Left cardiac atrium (tissue), 4 donors: ENCODE data around the gene DHRS11. TPM values are rescaled to one million over a fixed set of nuclear protein-coding genes. Genes with fewer than 3 reads are reported as not detected.

Experiments used
- ATAC-seq, 2 donors: fragments of 200-7000 bp; cut with Tn5 transposase; one replicate each; pipeline ENCODE4 v1.9.1; 2020; ENCODE audit warnings: mild to moderate bottlenecking in 2 of 2, moderate library complexity in 2 of 2
- DNase-seq: peaks from one replicate; pipeline ENCODE4 v3.0.0-alpha.2; 2020
- intact Hi-C, 2 donors: fragments of 100-400 bp; cut with DNase I; formaldehyde crosslinking; loops; one replicate each; pipeline versions ENCODE4 v1.14.1 to v1.15.1; 2022 to 2023
- long read RNA-seq: library from polyadenylated mRNA; unstranded; transcript quantifications from one replicate; pipeline ENCODE4 v2.0.0, GENCODE V29; 2021
- total RNA-seq, 2 donors: library from RNA; stranded (reverse); fragmentation: NEBNext Ultra II Directional; extraction: Animal tissue kit (Norgen Biotek cat#: 25700); gene quantifications; one replicate each; pipeline ENCODE4 v1.2.1, GENCODE V29; 2021
- donor health status: DM: no; HTN: yes; CAD: no.
- donor health status: DM: no; HTN: yes; CAD: no; lungs with severe emphysema.
- donor health status: DM: yes; HTN: yes; CAD: no.
- donor health status: Dilated cardiomyopathy.

The DHRS11 gene, protein sequence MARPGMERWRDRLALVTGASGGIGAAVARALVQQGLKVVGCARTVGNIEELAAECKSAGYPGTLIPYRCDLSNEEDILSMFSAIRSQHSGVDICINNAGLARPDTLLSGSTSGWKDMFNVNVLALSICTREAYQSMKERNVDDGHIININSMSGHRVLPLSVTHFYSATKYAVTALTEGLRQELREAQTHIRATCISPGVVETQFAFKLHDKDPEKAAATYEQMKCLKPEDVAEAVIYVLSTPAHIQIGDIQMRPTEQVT
- 10 to 100 TPM; 14.8 to 22.2 TPM for total RNA-seq
- long read RNA-seq, full-length matches to known transcripts, result 4 of 5 reads
- long read RNA-seq, partial matches to known transcripts, result 1 of 5 reads
- long read RNA-seq, other reads (novel, unspliced or antisense), result 0 of 5 reads

GRCh38 chr17:36591434-36592315 is at the start of gene DHRS11:
DHRS11 (plus strand) TSS chr17:36591879; CDS start chr17:36592010, 131 bp downstream.
- DNase-seq (peak; percentile 90), ATAC-seq (peak; percentile 95 to 96)
- intact Hi-C loops, result loop anchor here in 1 of 2 donors (5.0 kb wide), 1 partner anchor 54 kb away; no protein-coding TSS in a partner anchor

- no peak for DNase-seq
- no peak for ATAC-seq
- intact Hi-C loops, result no loop called here
These were observed 48.9 kb upstream of the DHRS11 start for GRCh38 chr17:36542755-36543154.

DNA sequence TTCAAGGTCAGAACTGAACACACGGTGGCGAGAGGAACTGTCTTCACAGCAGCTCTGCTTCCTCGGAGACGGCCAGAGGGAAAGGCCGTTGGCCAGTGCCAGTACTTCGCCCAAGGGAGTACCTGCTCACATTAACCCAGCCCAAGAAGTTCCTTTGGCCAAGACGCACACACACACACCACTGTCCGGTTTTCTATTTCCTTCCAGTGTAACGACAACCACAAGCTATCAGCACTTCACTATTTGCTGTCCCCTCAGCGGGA is 47.7 kb upstream of the DHRS11 start:
- DNase-seq (peak; percentile 41), ATAC-seq (peak; percentile 6 to 7)
- intact Hi-C loops, result no loop called here

GRCh38 chr17:36544307-36545076 is 47.2 kb upstream of the DHRS11 start, which contains the start of gene GGNBP2:
GGNBP2 (plus strand) TSS chr17:36544919; CDS start chr17:36545725, 806 bp downstream.
- ATAC-seq (peak; percentile 91 to 94), DNase-seq (peak; percentile 97)
- intact Hi-C loops, result no loop called here

DNA sequence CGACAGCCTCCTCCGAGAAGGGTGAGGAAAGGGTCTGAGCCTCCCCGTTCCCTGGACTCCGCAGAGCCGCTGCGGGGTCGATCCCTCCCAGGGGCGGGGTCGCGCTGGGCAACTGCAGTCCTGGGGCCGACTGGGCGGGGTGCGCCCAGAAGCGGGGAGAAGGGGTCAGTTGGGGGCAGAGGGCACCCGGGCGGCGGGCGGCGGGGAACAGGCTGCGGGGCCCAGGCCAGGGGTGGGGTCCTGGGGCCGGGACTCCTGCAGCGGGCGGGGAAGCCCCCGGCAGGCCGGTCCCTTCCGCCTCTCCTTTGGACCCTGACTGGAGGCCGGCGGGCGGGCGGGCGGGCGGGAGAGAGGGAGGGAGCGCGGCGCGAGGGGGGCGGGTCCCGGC is 46.6 kb upstream of the DHRS11 start:
- DNase-seq (no peak), ATAC-seq (peak; percentile 46 to 69)
- intact Hi-C loops, result no loop called here

GRCh38 chr17:36545465-36546417 is 45.9 kb upstream of the DHRS11 start:
- peak; percentile 96 for DNase-seq
- ATAC-seq, result peak; percentile 93 to 94
- intact Hi-C loops, result no loop called here

GRCh38 chr17:36546418-36547093 is 45.1 kb upstream of the DHRS11 start:
- no peak for ATAC-seq
- intact Hi-C loops, result no loop called here

GRCh38 chr17:36547776-36548175 is 43.9 kb upstream of the DHRS11 start:
- DNase-seq (no peak), ATAC-seq (no peak)
- intact Hi-C loops, result no loop called here

More at GRCh38 chr17:36546418-36547093, 45.1 kb upstream of the DHRS11 start:
- DNase-seq, result no peak

- ATAC-seq, result no peak
- DNase-seq, result no peak
- intact Hi-C loops, result no loop called here
These were observed 40.9 kb upstream of the DHRS11 start for GRCh38 chr17:36550491-36551417.

DNA sequence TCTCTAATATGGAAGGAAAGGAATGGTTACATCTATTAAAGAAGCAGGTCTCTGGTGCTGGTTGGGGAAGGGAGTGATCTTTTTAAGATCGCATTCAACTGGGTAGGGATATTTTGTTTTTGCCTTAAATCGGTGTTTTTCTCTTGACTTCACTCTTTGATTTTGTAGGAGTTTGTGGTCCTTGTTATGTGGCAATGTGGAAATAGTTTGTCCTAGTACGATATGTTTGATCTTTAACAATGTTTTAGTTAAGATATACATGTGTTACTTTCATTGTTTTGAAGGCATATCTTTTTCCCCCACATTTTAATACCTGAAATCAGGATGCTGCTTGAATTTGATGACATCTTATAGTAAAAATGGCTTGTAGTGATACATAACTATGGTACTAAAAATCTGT is 38.2 kb upstream of the DHRS11 start:
- intact Hi-C loops, result no loop called here
- DNase-seq (no peak), ATAC-seq (no peak)

DNA sequence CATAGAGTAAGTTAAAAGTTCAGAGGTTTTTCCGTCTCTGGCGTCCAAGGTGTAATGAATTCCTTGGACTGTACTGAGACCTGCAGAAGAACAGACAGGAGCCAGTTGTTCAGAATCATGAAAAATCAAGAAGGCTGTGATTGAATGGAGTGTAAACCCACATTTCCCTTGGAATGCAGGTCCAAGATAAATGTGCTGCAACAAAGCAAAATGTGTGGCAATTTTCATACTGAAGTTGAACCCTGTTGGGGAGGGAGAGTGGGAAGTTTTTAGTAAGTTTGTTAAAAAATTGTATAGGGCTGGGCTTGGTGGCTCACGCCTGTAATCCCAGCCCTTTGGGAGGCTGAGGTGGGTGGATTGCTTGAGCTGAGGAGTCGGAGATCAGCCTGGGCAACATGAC is 25.6 kb upstream of the DHRS11 start:
- intact Hi-C loops, result no loop called here
- no peak for ATAC-seq
- DNase-seq, result no peak

GRCh38 chr17:36575028-36575427 is 16.7 kb upstream of the DHRS11 start:
- intact Hi-C loops, result no loop called here
- ATAC-seq (no peak), DNase-seq (no peak)

DNA sequence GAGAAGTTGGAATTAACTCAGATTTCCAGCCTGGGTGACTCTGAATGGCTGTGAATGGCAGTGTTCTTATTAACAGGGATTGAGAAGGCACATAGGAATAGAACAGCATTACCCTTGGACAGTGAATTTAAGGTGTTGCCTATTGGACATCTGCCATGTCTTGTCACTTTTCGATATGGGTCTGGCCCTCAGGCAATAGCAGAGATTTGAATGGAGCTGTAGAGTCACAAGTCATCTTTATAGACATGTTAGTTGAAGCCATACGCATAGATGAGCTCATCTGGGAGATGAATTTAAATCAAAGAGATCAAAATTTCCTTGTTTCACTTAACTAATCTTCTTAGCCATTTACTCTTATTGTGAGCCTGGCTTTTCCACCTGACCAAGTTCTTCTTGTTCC is 14.9 kb upstream of the DHRS11 start:
- intact Hi-C loops, result no loop called here
- no peak for ATAC-seq
- DNase-seq, result no peak

DNA sequence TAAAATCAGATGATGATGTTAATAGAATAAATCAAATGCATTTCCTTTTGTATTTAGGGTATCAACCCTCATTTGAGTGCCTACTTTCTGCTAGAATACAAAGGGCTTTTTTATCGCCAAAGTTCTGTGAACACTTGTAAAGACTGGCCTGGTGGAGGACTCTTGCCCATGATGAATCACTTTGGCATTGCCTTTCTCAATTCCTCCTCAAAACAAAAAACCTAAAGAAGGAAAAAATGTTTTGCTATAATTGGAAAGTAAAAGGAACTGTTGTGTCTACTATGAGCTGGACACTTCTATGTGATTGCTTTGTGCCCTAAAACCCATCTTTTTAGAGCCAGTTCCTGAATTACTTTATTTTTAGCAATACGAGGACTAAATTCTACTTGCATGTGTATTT is 13.0 kb upstream of the DHRS11 start:
- intact Hi-C loops, result no loop called here
- DNase-seq, result no peak
- no peak for ATAC-seq

DNA sequence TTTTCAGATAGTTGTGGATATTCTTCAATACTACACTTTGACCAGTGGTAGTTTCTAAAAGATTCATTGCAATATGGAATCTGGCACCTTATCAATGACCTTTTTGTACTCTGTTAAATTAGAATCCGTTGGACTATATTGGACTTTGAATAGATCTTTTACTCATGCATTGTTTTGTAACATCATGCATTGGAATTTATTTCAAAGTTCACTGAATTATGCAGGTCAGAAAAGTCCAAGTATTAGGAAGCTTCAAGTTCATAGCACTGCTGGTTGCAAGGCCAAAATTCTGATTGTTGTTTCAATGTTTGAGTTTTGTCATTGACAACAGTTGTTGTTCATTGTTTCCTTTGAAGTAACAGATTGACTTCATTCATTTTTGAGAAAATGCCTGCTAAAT is 7.9 kb upstream of the DHRS11 start:
- DNase-seq (no peak), ATAC-seq (no peak)
- intact Hi-C loops, result no loop called here

DNA sequence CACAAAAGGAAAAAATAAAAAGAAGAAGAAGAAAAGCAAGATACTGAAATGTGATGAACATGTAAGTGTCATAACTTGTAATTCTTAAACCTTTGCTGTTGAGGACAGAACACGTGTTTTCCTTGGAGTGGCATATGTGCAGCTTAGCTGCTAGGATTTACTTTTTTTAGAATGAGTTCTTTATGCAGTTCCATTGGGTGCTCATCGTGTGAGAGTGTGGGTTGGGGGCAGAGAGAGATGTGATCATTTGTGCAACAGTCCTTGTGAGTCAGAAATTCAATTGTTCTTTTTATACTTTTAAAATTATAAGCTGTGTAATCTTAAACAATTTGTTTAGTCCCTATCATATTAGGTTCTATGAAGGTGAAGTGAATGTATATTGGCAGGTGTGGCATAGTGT is 5.5 kb upstream of the DHRS11 start:
- intact Hi-C loops, result no loop called here
- ATAC-seq, result no peak
- no peak for DNase-seq

GRCh38 chr17:36590082-36590481 is 1.6 kb upstream of the DHRS11 start:
- no peak for ATAC-seq
- no peak for DNase-seq
- intact Hi-C loops, result loop anchor here in 1 of 2 donors (5.0 kb wide), 1 partner anchor 53 kb away; no protein-coding TSS in a partner anchor
